ENCODE measurements around the gene ZNF652.
"Not testable (repeated sequence)": the region's sequence is repeated elsewhere in the genome, so short reads cannot be mapped to it uniquely, and the experiment has no call there.

ZNF652 gene

GRCh38 chr17:49369089-49369488 lies 7.0 kb upstream of the ZNF652 start:
- Histone ChIP-seq H3K4me2 (ENCODE audit: low read depth, low read length) (no peak overlapping the region), H3K79me2 (ENCODE audit: low read length) (no peaks in the 10 kb centered on the region), H4K20me1 (ENCODE audit: insufficient read depth, low read length) (no peaks in the 10 kb centered on the region), H2AFZ (ENCODE audit: low read length) (no peak overlapping the region), H3K27ac (ENCODE audit: low read length) (no peak overlapping the region), H3K9ac (ENCODE audit: low read length) (no peak overlapping the region), H3K4me3 (ENCODE audit: low read length) (no peak overlapping the region), H3K4me1 (ENCODE audit: low read length) (peaks cover 12% of the 10 kb centered on the region), H3K9me3 (replicated peaks; ENCODE audit: insufficient read depth, low read length) (no peaks in the 10 kb centered on the region), H3K36me3 (replicated peaks; ENCODE audit: insufficient read depth, low read length) (no peaks in the 10 kb centered on the region), H3K9me2 (replicated peaks; ENCODE audit: insufficient read depth, low read length) (no peaks in the 10 kb centered on the region), H3F3A (ENCODE audit: insufficient read depth, low read length) (peaks cover 5% of the 10 kb centered on the region), H3K27me3 (replicated peaks; ENCODE audit: insufficient read depth, low read length) (no peaks in the 10 kb centered on the region)
- TF ChIP-seq CTCF (IDR thresholded peaks at IDR 0.05; ENCODE audit: low read length) (no peak), EZH2 (optimal IDR thresholded peaks at IDR 0.05; ENCODE audit: low read depth, low read length) (no peak), EZH2phosphoT487 (IDR thresholded peaks at IDR 0.05; ENCODE audit: low read length) (no peak)
- no peak for DNase-seq

GRCh38 chr17:49365667-49366066 lies 3.6 kb upstream of the ZNF652 start:
- no peak for TF ChIP-seq EZH2 (optimal IDR thresholded peaks at IDR 0.05; ENCODE audit: low read depth, low read length)
- peak; percentile 63 for TF ChIP-seq CTCF (IDR thresholded peaks at IDR 0.05; ENCODE audit: low read length)
- peak; percentile 86 for DNase-seq

GRCh38 chr17:49365126-49365525 lies 3.1 kb upstream of the ZNF652 start:
- Histone ChIP-seq H3F3A (ENCODE audit: insufficient read depth, low read length) (peaks cover 21% of the 10 kb centered on the region), H2AFZ (ENCODE audit: low read length) (peak overlapping the region; percentile 10; the same call in 1 of the 2 replicates), H3K79me2 (ENCODE audit: low read length) (peaks cover 15% of the 10 kb centered on the region), H3K9ac (ENCODE audit: low read length) (0 out of 2 replicates have a peak overlapping the region, but pooled peaks have one; percentile 0), H3K4me2 (ENCODE audit: low read depth, low read length) (peak overlapping the region; percentile 35; the same call in 1 of the 2 replicates), H3K27ac (ENCODE audit: low read length) (peak overlapping the region; percentile 38; the same call in 1 of the 2 replicates), H3K4me1 (ENCODE audit: low read length) (peaks cover 18% of the 10 kb centered on the region)
- H3K9me3 ChIP-seq (replicated peaks; ENCODE audit: insufficient read depth, low read length); H3K4me3 ChIP-seq (ENCODE audit: low read length); DNase-seq; H3K36me3 ChIP-seq (replicated peaks; ENCODE audit: insufficient read depth, low read length); H3K27me3 ChIP-seq (replicated peaks; ENCODE audit: insufficient read depth, low read length); H4K20me1 ChIP-seq (ENCODE audit: insufficient read depth, low read length); H3K9me2 ChIP-seq (replicated peaks; ENCODE audit: insufficient read depth, low read length): not testable (repeated sequence)

More at GRCh38 chr17:49365667-49366066, 3.6 kb upstream of the ZNF652 start:
- Histone ChIP-seq H3K36me3 (replicated peaks; ENCODE audit: insufficient read depth, low read length) (no peaks in the 10 kb centered on the region), H3F3A (ENCODE audit: insufficient read depth, low read length) (peaks cover 20% of the 10 kb centered on the region), H2AFZ (ENCODE audit: low read length) (peak overlapping the region; percentile 10), H3K9me2 (replicated peaks; ENCODE audit: insufficient read depth, low read length) (no peaks in the 10 kb centered on the region), H3K9me3 (replicated peaks; ENCODE audit: insufficient read depth, low read length) (no peaks in the 10 kb centered on the region), H3K4me2 (ENCODE audit: low read depth, low read length) (peak overlapping the region; percentile 35; the same call in 1 of the 2 replicates), H3K27me3 (replicated peaks; ENCODE audit: insufficient read depth, low read length) (no peaks in the 10 kb centered on the region), H3K79me2 (ENCODE audit: low read length) (peaks cover 9% of the 10 kb centered on the region), H3K4me1 (ENCODE audit: low read length) (peaks cover 18% of the 10 kb centered on the region), H3K4me3 (ENCODE audit: low read length) (no peak overlapping the region), H4K20me1 (ENCODE audit: insufficient read depth, low read length) (no peaks in the 10 kb centered on the region), H3K27ac (ENCODE audit: low read length) (peak overlapping the region; percentile 38; the same call in 1 of the 2 replicates), H3K9ac (ENCODE audit: low read length) (0 out of 2 replicates have a peak overlapping the region, but pooled peaks have one; percentile 0)

GRCh38 chr17:49364119-49364518 lies 2.1 kb upstream of the ZNF652 start:
- H3K9ac ChIP-seq (ENCODE audit: low read length): no peak overlapping the region
- no peaks in the 10 kb centered on the region for H3K9me3 ChIP-seq (replicated peaks; ENCODE audit: insufficient read depth, low read length)
- peaks cover 26% of the 10 kb centered on the region for H3K4me1 ChIP-seq (ENCODE audit: low read length)
- H4K20me1 ChIP-seq (ENCODE audit: insufficient read depth, low read length): no peaks in the 10 kb centered on the region
- TF ChIP-seq CTCF (IDR thresholded peaks at IDR 0.05; ENCODE audit: low read length): no peak
- TF ChIP-seq EZH2phosphoT487 (IDR thresholded peaks at IDR 0.05; ENCODE audit: low read length): no peak
- no peak for TF ChIP-seq EZH2 (optimal IDR thresholded peaks at IDR 0.05; ENCODE audit: low read depth, low read length)
- no peak overlapping the region for H3K4me3 ChIP-seq (ENCODE audit: low read length)
- H3K9me2 ChIP-seq (replicated peaks; ENCODE audit: insufficient read depth, low read length): no peaks in the 10 kb centered on the region
- H3K27me3 ChIP-seq (replicated peaks; ENCODE audit: insufficient read depth, low read length): no peaks in the 10 kb centered on the region
- no peak for DNase-seq
- H3K27ac ChIP-seq (ENCODE audit: low read length): no peak overlapping the region
- H2AFZ ChIP-seq (ENCODE audit: low read length): no peak overlapping the region
- no peak overlapping the region for H3K4me2 ChIP-seq (ENCODE audit: low read depth, low read length)
- H3K79me2 ChIP-seq (ENCODE audit: low read length): peaks cover 25% of the 10 kb centered on the region
- H3K36me3 ChIP-seq (replicated peaks; ENCODE audit: insufficient read depth, low read length): no peaks in the 10 kb centered on the region
- peaks cover 31% of the 10 kb centered on the region for H3F3A ChIP-seq (ENCODE audit: insufficient read depth, low read length)
